HepG2 (cell line): Measurements from ENCODE around the gene JTB. TPM values are rescaled to one million over a fixed set of nuclear protein-coding genes. Genes with fewer than 3 reads are reported as not detected.

ENCODE experiments used
- CBX2 ChIP-seq, 2 experiments: fragments of 200-600 bp in 1 of 2; sonication (generic); formaldehyde crosslinking in 1 of 2; IDR thresholded peaks; 2 replicates each; pipeline versions ENCODE4 v1.7.0 to v1.8.1; 2018 to 2022; ENCODE audit warnings: low read depth in 2 of 2, low read length in 1 of 2, mild to moderate bottlenecking in 1 of 2, missing genetic modification reagents in 1 of 2
- CREB1 ChIP-seq, 2 experiments: fragments of 450-650 bp in 1 of 2; IDR thresholded peaks; 2 replicates each; pipeline ENCODE4 v1.6.1; 2016 to 2017; ENCODE audit warnings: control low read depth in 1 of 2, mild to moderate bottlenecking in 1 of 2, missing compliant biosample characterization in 1 of 2, missing genetic modification characterization in 1 of 2
- CTCF ChIP-seq: sonication (generic); formaldehyde crosslinking; IDR thresholded peaks from 2 replicates; pipeline ENCODE4 v1.5.0; 2020; ENCODE audit warnings: mild to moderate bottlenecking, missing genetic modification reagents, moderate library complexity
- HNF1A ChIP-seq, 2 experiments: sonication (generic) in 1 of 2; formaldehyde crosslinking in 1 of 2; IDR thresholded peaks; 2 replicates each; pipeline versions ENCODE4 v1.4.0 to v1.6.1; 2016 to 2020; ENCODE audit warnings: borderline replicate concordance in 1 of 2, low read depth in 1 of 2, mild to moderate bottlenecking in 1 of 2, missing genetic modification reagents in 1 of 2
- IRF9 ChIP-seq: sonication (generic); formaldehyde crosslinking; IDR thresholded peaks from 2 replicates; pipeline ENCODE4 v1.8.0; 2022; ENCODE audit warnings: missing genetic modification reagents, mild to moderate bottlenecking, borderline replicate concordance
- KDM6A ChIP-seq: IDR thresholded peaks from 2 replicates; pipeline ENCODE4 v1.6.1; 2016; ENCODE audit warnings: low read depth
- NFKB2 ChIP-seq: sonication (generic); formaldehyde crosslinking; IDR thresholded peaks from 2 replicates; pipeline ENCODE4 v1.4.0; 2020; ENCODE audit warnings: missing genetic modification reagents, borderline replicate concordance
- TAF1 ChIP-seq: sonication (generic); formaldehyde crosslinking; IDR thresholded peaks from 2 replicates; pipeline ENCODE4 v1.4.0; 2020; ENCODE audit warnings: missing genetic modification reagents
- ZNF549 ChIP-seq: sonication (generic); formaldehyde crosslinking; IDR thresholded peaks from 2 replicates; pipeline ENCODE4 v1.5.0; 2020; ENCODE audit warnings: missing genetic modification reagents
- ZNF709 ChIP-seq: sonication (generic); formaldehyde crosslinking; IDR thresholded peaks from 2 replicates; pipeline ENCODE4 v1.5.0; 2020; ENCODE audit warnings: mild to moderate bottlenecking, missing genetic modification reagents
- polyA plus RNA-seq, 8 experiments: library from polyadenylated mRNA; depleted of rRNA in 3 of 8; stranded (reverse) in 7 of 8; unstranded in 1 of 8; fragments of >200 nt; fragmentation: Illumina TruSeq in 4 of 8; extraction: Trizol in 4 of 8; gene quantifications; 2 replicates each; pipeline versions ENCODE4 v1.2.1 to v1.2.3, GENCODE V29; 2011 to 2016; ENCODE audit warnings: low read depth in 4 of 8, missing spikeins in 1 of 8, mixed read lengths in 1 of 8; ENCODE audit not compliant: insufficient read depth in 1 of 8
- total RNA-seq, 5 experiments: library from RNA; depleted of rRNA; stranded (reverse); fragments of >200 nt; fragmentation: Illumina TruSeq; extraction: Trizol; gene quantifications; 2 replicates each; pipeline ENCODE4 v1.2.3, GENCODE V29; 2016; ENCODE audit warnings: low read depth in 1 of 5
- TF ChIP-seq, protein P1 (sequence below): sonication (generic); formaldehyde crosslinking; IDR thresholded peaks from 2 replicates; pipeline ENCODE4 v1.5.0; 2020; ENCODE audit warnings: missing genetic modification reagents

Gene JTB
- total and polyA plus RNA-seq, 2 of the 13 experiments (the other 11 are each of a cell fraction or from before 2014, with no cell fraction given) = 96.7 to 99.2 TPM

DNA sequence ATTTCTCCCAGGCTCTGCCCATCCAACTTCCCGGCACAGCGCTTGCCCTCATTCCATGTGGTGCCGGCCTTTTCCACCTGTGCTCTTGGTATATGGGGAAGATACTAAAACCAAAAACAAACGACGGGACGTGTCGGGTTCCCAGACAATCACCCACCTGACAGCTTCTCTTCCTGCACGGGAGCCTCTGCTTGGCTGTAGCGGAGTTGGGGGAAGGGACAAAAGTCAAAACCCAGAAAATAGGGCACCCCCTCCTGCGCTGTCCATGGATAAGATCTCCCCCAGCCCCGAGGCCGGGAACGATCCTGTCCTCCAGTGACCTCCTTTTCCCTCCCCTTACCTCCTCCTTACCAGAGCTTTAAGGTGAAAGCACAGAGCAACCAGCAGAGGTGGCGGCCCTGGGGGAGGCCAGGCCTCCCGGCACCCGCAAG is 640 bp downstream of the JTB start (continued):
- TF ChIP-seq HNF1A (IDR thresholded peaks at IDR 0.05; ENCODE audit: low read depth) (no peak), HNF1A (CRISPR knock-in tag; IDR thresholded peaks at IDR 0.05; ENCODE audit: borderline replicate concordance) (no peak), IRF9 (0 out of 2 replicates have a peak, but pooled peaks have one; percentile 10), CBX2 (IDR thresholded peaks at IDR 0.05; ENCODE audit: low read depth, low read length) (no peak), CBX2 (CRISPR knock-in tag; IDR thresholded peaks at IDR 0.05; ENCODE audit: low read depth) (no peak), CREB1 (IDR thresholded peaks at IDR 0.05) (no peak), CREB1 (CRISPR knock-in tag; IDR thresholded peaks at IDR 0.05) (no peak), NFKB2 (CRISPR knock-in tag) (no peak), CTCF (CRISPR knock-in tag) (no peak), TAF1 (CRISPR knock-in tag) (no peak), KDM6A (CRISPR knock-in tag) (no peak), ZNF709 (CRISPR knock-in tag) (no peak), ZNF549 (0 out of 2 replicates have a peak, but pooled peaks have one; percentile 33)
- TF ChIP-seq, protein P1, sequence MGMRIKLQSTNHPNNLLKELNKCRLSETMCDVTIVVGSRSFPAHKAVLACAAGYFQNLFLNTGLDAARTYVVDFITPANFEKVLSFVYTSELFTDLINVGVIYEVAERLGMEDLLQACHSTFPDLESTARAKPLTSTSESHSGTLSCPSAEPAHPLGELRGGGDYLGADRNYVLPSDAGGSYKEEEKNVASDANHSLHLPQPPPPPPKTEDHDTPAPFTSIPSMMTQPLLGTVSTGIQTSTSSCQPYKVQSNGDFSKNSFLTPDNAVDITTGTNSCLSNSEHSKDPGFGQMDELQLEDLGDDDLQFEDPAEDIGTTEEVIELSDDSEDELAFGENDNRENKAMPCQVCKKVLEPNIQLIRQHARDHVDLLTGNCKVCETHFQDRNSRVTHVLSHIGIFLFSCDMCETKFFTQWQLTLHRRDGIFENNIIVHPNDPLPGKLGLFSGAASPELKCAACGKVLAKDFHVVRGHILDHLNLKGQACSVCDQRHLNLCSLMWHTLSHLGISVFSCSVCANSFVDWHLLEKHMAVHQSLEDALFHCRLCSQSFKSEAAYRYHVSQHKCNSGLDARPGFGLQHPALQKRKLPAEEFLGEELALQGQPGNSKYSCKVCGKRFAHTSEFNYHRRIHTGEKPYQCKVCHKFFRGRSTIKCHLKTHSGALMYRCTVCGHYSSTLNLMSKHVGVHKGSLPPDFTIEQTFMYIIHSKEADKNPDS = no peak
